DND-41 (cell line): Measurements from ENCODE around the gene CASR.
A peak's percentile ranks its signal among the peaks of the same experiment; 100 is the strongest.

Experiments used
- ATAC-seq: fragments of 200-7000 bp; cut with Tn5 transposase; 3 replicates; pipeline ENCODE4 v1.9.1; 2021; ENCODE audit warnings: low read depth; ENCODE audit not compliant: insufficient read depth
- DNase-seq: peaks from one replicate; pipeline ENCODE4 v3.0.0-alpha.2; 2020
- H2AFZ ChIP-seq: 2 replicates; pipeline ENCODE4 v1.6.0; 2012; ENCODE audit warnings: low read depth, low read length
- H3K27ac ChIP-seq: 2 replicates; pipeline ENCODE4 v1.5.1; 2012; ENCODE audit warnings: low read length, inconsistent platforms
- H3K27me3 ChIP-seq: fragments of 200-600 bp; sonication (generic); 2 replicates; pipeline ENCODE4 v1.6.0; 2012; ENCODE audit warnings: low read length, mild to moderate bottlenecking, inconsistent platforms; ENCODE audit not compliant: insufficient read depth, poor library complexity
- H3K36me3 ChIP-seq: 2 replicates; pipeline ENCODE4 v1.5.1; 2012; ENCODE audit warnings: low read length, inconsistent platforms; ENCODE audit not compliant: insufficient read depth
- H3K4me1 ChIP-seq: 2 replicates; pipeline ENCODE4 v1.5.1; 2012; ENCODE audit warnings: mild to moderate bottlenecking, low read length; ENCODE audit not compliant: insufficient read depth
- H3K4me2 ChIP-seq: 2 replicates; pipeline ENCODE4 v1.6.0; 2012; ENCODE audit warnings: mild to moderate bottlenecking, moderate library complexity, low read length, inconsistent platforms; ENCODE audit not compliant: insufficient read depth
- H3K4me3 ChIP-seq, 2 experiments: fragments of 200-600 bp in 1 of 2; shearing (Covaris generic) in 1 of 2; 2 replicates each; pipeline ENCODE4 v1.5.1; 2012 to 2016; ENCODE audit warnings: inconsistent platforms in 2 of 2, low read length in 2 of 2, mild to moderate bottlenecking in 2 of 2, low read depth in 1 of 2, moderate library complexity in 1 of 2
- H3K79me2 ChIP-seq: 2 replicates; pipeline ENCODE4 v1.6.0; 2012; ENCODE audit warnings: low read length, inconsistent platforms; ENCODE audit not compliant: insufficient read depth
- H3K9ac ChIP-seq: 2 replicates; pipeline ENCODE4 v1.6.0; 2012; ENCODE audit warnings: low read depth, mild to moderate bottlenecking, inconsistent platforms, low read length, moderate library complexity
- H3K9me3 ChIP-seq: 2 replicates; pipeline ENCODE4 v1.5.1; 2012; ENCODE audit warnings: low read length, moderate library complexity, mild to moderate bottlenecking, inconsistent platforms; ENCODE audit not compliant: insufficient read depth, severe bottlenecking
- H4K20me1 ChIP-seq: 2 replicates; pipeline ENCODE4 v1.6.0; 2012; ENCODE audit warnings: low read length; ENCODE audit not compliant: insufficient read depth
- CTCF ChIP-seq: IDR thresholded peaks from 2 replicates; pipeline ENCODE4 v1.5.1; 2012; ENCODE audit warnings: borderline replicate concordance, low read length, moderate library complexity, mild to moderate bottlenecking; ENCODE audit not compliant: poor library complexity, severe bottlenecking; ENCODE audit errors: extremely low read depth
- EZH2 ChIP-seq: IDR thresholded peaks from 3 replicates; pipeline ENCODE4 v1.6.1; 2012; ENCODE audit warnings: borderline replicate concordance, low read depth, mild to moderate bottlenecking, moderate library complexity, low read length, inconsistent platforms; ENCODE audit not compliant: severe bottlenecking

Gene CASR

GRCh38 chr3:122299215-122299614, 115.7 kb downstream of the CASR start:
- Histone ChIP-seq H3K27ac (no peak overlapping the region), H3K4me2 (no peak overlapping the region), H4K20me1 (no peaks in the 10 kb centered on the region), H3K36me3 (no peaks in the 10 kb centered on the region), H3K79me2 (no peaks in the 10 kb centered on the region), H2AFZ (no peak overlapping the region), H3K9ac (no peak overlapping the region), H3K27me3 (no peaks in the 10 kb centered on the region), H3K4me3 (no peak overlapping the region), H3K9me3 (no peaks in the 10 kb centered on the region), H3K4me1 (no peaks in the 10 kb centered on the region)
- DNase-seq (no peak), ATAC-seq (no peak)
- TF ChIP-seq EZH2: no peak

- no peak overlapping the region for H3K27ac ChIP-seq
- no peak overlapping the region for H3K9ac ChIP-seq
- TF ChIP-seq EZH2 (no peak), CTCF (peak; percentile 83)
- no peaks in the 10 kb centered on the region for H3K27me3 ChIP-seq
- no peaks in the 10 kb centered on the region for H3K79me2 ChIP-seq
- H3K9me3 ChIP-seq: no peaks in the 10 kb centered on the region
- H3K4me3 ChIP-seq: no peak overlapping the region
- H3K4me2 ChIP-seq: no peak overlapping the region
- no peak overlapping the region for H2AFZ ChIP-seq
- DNase-seq: peak; percentile 62
- ATAC-seq: peak; percentile 70
- H3K4me1 ChIP-seq: no peaks in the 10 kb centered on the region
- H4K20me1 ChIP-seq: no peaks in the 10 kb centered on the region
- H3K36me3 ChIP-seq: no peaks in the 10 kb centered on the region
Observed at GRCh38 chr3:122299872-122300460, 116.5 kb downstream of the CASR start.

DNA sequence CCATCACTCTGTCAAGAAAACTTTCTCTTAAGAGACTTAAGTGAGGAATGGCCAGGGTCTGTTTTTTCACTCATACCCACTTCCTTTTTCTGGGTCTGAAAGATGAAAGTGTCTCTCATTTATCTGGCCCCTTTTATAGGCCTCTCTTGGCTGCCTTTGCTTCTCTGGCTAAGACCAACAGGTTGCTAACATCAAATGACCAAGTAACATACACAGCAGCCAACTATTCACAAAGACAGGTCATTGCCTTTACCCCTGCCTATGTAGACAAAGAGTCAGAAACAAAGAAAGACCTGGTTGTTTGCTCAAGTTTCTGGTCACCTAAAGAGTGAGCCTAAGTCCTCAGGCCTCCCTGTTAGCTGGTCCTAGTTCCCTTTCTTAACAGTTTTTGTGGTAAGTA, 117.6 kb downstream of the CASR start:
- Histone ChIP-seq H3K4me1 (no peaks in the 10 kb centered on the region), H4K20me1 (no peaks in the 10 kb centered on the region), H3K9me3 (no peaks in the 10 kb centered on the region), H3K4me2 (no peak overlapping the region), H3K27ac (no peak overlapping the region), H2AFZ (no peak overlapping the region), H3K4me3 (no peak overlapping the region), H3K79me2 (no peaks in the 10 kb centered on the region), H3K36me3 (no peaks in the 10 kb centered on the region), H3K9ac (no peak overlapping the region), H3K27me3 (peaks cover 6% of the 10 kb centered on the region)
- DNase-seq (no peak), ATAC-seq (no peak)
- no peak for TF ChIP-seq EZH2
- TF ChIP-seq CTCF: no peak

DNA sequence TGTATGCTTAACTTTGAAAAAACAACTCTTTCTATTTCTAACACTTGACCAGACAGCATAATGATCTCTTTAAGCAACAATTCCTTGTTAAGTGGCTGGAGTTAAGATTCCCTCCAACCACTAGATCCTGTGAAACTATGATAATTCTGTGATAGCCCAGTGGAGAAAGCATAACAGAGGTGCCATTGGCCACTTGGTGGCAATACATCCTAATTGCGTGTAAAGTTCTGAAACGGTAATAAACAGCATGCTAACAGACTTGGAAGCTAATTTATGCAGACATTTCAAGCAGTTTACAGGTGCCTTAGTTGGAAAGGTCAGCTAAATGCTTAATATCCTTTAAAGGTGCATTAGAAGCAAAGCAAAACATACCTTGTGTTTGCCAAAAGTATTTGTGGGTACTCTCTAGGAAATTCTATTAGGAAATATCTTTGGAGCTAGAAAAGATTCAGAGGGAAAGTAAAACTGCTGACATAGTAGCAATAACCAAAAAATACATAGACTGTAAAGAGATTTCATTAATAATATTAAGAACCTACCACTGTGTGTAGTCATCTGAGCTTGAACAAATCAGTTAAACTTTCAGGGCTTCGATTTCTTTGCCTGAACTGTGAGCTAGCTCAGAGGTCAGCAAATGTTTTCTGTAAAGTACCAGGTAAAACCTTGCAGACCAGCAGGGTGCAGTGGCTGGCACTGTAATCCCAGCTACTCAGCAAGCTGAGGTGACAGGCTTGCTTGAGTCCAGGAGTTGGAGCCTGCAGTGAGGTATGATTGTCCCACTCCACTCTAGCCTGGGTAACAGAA, 122.6 kb downstream of the CASR start:
- H3K4me1 ChIP-seq: no peaks in the 10 kb centered on the region
- H3K27me3 ChIP-seq: peaks cover 14% of the 10 kb centered on the region
- ATAC-seq (no peak), DNase-seq (no peak)
- H2AFZ ChIP-seq: no peak overlapping the region
- no peaks in the 10 kb centered on the region for H3K9me3 ChIP-seq
- H3K4me2 ChIP-seq: no peak overlapping the region
- no peak for TF ChIP-seq EZH2
- TF ChIP-seq CTCF: peak; percentile 30
- H3K79me2 ChIP-seq: no peaks in the 10 kb centered on the region
- H3K4me3 ChIP-seq: no peak overlapping the region
- no peak overlapping the region for H3K27ac ChIP-seq
- no peaks in the 10 kb centered on the region for H3K36me3 ChIP-seq
- H3K9ac ChIP-seq: no peak overlapping the region
- no peaks in the 10 kb centered on the region for H4K20me1 ChIP-seq
